Measurements from ENCODE around the gene CACNA1D.

GRCh38 chr3:53641397-53641796 lies 147.0 kb downstream of the CACNA1D start:
- TF ChIP-seq CTCF (IDR thresholded peaks at IDR 0.05) = no peak
- TF ChIP-seq POLR2AphosphoS5 (IDR thresholded peaks at IDR 0.05) = no peak
- TF ChIP-seq POLR2A (IDR thresholded peaks at IDR 0.05) = no peak
